Osteoblast (primary cell): ENCODE data around the gene CLK1. TPM values are rescaled to one million over a fixed set of nuclear protein-coding genes. Genes with fewer than 3 reads are reported as not detected.

ENCODE experiments used
- DNase-seq: peaks from one replicate; pipeline ENCODE4 v3.0.0; 2011; ENCODE audit warnings: low spot score, mixed read lengths; ENCODE audit not compliant: insufficient read length; ENCODE audit errors: missing footprints
- H2AFZ ChIP-seq: 2 replicates; pipeline ENCODE4 v1.6.0; 2011; ENCODE audit warnings: mild to moderate bottlenecking, low read length
- H3K27ac ChIP-seq: 2 replicates; pipeline ENCODE4 v1.5.1; 2011; ENCODE audit warnings: mild to moderate bottlenecking, low read depth, low read length, moderate library complexity
- H3K27me3 ChIP-seq: 2 replicates; pipeline ENCODE4 v1.6.0; 2012; ENCODE audit warnings: mild to moderate bottlenecking, control low read depth, inconsistent platforms, low read length, moderate library complexity; ENCODE audit not compliant: insufficient read depth
- H3K36me3 ChIP-seq: 2 replicates; pipeline ENCODE4 v1.5.1; 2011; ENCODE audit warnings: mild to moderate bottlenecking, low read length, control low read depth, moderate library complexity; ENCODE audit not compliant: insufficient read depth
- H3K4me1 ChIP-seq: 2 replicates; pipeline ENCODE4 v1.5.1; 2011; ENCODE audit warnings: mild to moderate bottlenecking, low read length, control low read depth, moderate library complexity; ENCODE audit not compliant: insufficient read depth
- H3K4me2 ChIP-seq: 2 replicates; pipeline ENCODE4 v1.6.0; 2011; ENCODE audit warnings: mild to moderate bottlenecking, low read length; ENCODE audit not compliant: insufficient read depth
- H3K4me3 ChIP-seq: fragments of 200-600 bp; sonication (generic); 3 replicates; pipeline ENCODE4 v1.5.1; 2012; ENCODE audit warnings: mild to moderate bottlenecking, low read length, inconsistent platforms; ENCODE audit not compliant: insufficient read depth
- H3K79me2 ChIP-seq: 2 replicates; pipeline ENCODE4 v1.6.0; 2012; ENCODE audit warnings: mild to moderate bottlenecking, low read length, control low read depth, inconsistent platforms; ENCODE audit not compliant: insufficient read depth
- H3K9me3 ChIP-seq: 2 replicates; pipeline ENCODE4 v1.5.1; 2011; ENCODE audit warnings: low read depth, low read length, control low read depth
- H4K20me1 ChIP-seq: 2 replicates; pipeline ENCODE4 v1.6.0; 2012; ENCODE audit warnings: mild to moderate bottlenecking, low read length, control low read depth; ENCODE audit not compliant: insufficient read depth
- CTCF ChIP-seq: IDR thresholded peaks from 2 replicates; pipeline ENCODE4 v1.5.1; 2011; ENCODE audit warnings: mild to moderate bottlenecking, low read depth, low read length, moderate library complexity; ENCODE audit errors: extremely low read depth
- total RNA-seq: library from RNA; depleted of rRNA; stranded (reverse); fragments of >200 nt; gene quantifications from 2 replicates; pipeline ENCODE4 v1.2.3, GENCODE V29; 2012

Gene CLK1
- total RNA-seq, result 73.5 and 77.2 TPM in 2 replicates

- Histone ChIP-seq H3K9me3 (no peaks in the 10 kb centered on the region), H2AFZ (peak within 1 kb of the TSS; percentile 97), H3K4me2 (peak within 1 kb of the TSS; percentile 91), H3K4me1 (peaks cover 25% of the 10 kb centered on the region), H3K27ac (peak within 1 kb of the TSS; percentile 99), H3K4me3 (peak within 1 kb of the TSS; percentile 99), H3K79me2 (peaks cover 51% of the 10 kb centered on the region), H3K36me3 (peaks cover 19% of the 10 kb centered on the region), H3K27me3 (no peaks in the 10 kb centered on the region), H4K20me1 (peaks cover 46% of the 10 kb centered on the region)
- no peak for TF ChIP-seq CTCF
- DNase-seq, result peak; percentile 97
Observed at GRCh38 chr2:200864176-200865034, at the start of gene CLK1. Gene CLK1 (minus strand): TSS chr2:200864658. CDS start chr2:200861862, 2,796 bp downstream.

GRCh38 chr2:200913654-200914053 lies 49.2 kb upstream of the CLK1 start:
- H3K9me3 ChIP-seq, result no peaks in the 10 kb centered on the region
- no peaks in the 10 kb centered on the region for H3K79me2 ChIP-seq
- no peak overlapping the region for H2AFZ ChIP-seq
- TF ChIP-seq CTCF, result no peak
- H3K27ac ChIP-seq, result peak overlapping the region; percentile 48
- no peaks in the 10 kb centered on the region for H3K27me3 ChIP-seq
- DNase-seq, result peak; percentile 70
- H3K4me3 ChIP-seq, result no peak overlapping the region
- H3K36me3 ChIP-seq, result peaks cover 48% of the 10 kb centered on the region
- H3K4me2 ChIP-seq, result peak overlapping the region; percentile 32
- H4K20me1 ChIP-seq, result no peaks in the 10 kb centered on the region
- H3K4me1 ChIP-seq, result peaks cover 12% of the 10 kb centered on the region

GRCh38 chr2:200909958-200910357 lies 45.5 kb upstream of the CLK1 start:
- Histone ChIP-seq H3K4me2 (no peak overlapping the region), H3K79me2 (no peaks in the 10 kb centered on the region), H2AFZ (no peak overlapping the region), H3K36me3 (peaks cover 36% of the 10 kb centered on the region), H3K4me3 (no peak overlapping the region), H3K27me3 (no peaks in the 10 kb centered on the region), H4K20me1 (no peaks in the 10 kb centered on the region), H3K9me3 (no peaks in the 10 kb centered on the region), H3K27ac (no peak overlapping the region), H3K4me1 (peaks cover 12% of the 10 kb centered on the region)
- DNase-seq, result no peak
- no peak for TF ChIP-seq CTCF

GRCh38 chr2:200905618-200906296 lies 41.3 kb upstream of the CLK1 start:
- no peak overlapping the region for H3K4me3 ChIP-seq
- no peaks in the 10 kb centered on the region for H4K20me1 ChIP-seq
- no peak overlapping the region for H3K4me2 ChIP-seq
- peak; percentile 79 for DNase-seq
- H3K27me3 ChIP-seq, result no peaks in the 10 kb centered on the region
- no peaks in the 10 kb centered on the region for H3K4me1 ChIP-seq
- H3K79me2 ChIP-seq, result no peaks in the 10 kb centered on the region
- no peaks in the 10 kb centered on the region for H3K9me3 ChIP-seq
- peaks cover 27% of the 10 kb centered on the region for H3K36me3 ChIP-seq
- TF ChIP-seq CTCF, result peak; percentile 90
- no peak overlapping the region for H2AFZ ChIP-seq
- H3K27ac ChIP-seq, result no peak overlapping the region
